ENCODE data around the gene FNIP2.

- TF ChIP-seq POLR2A (IDR thresholded peaks at IDR 0.05) (no peak), CTCF (IDR thresholded peaks at IDR 0.05) (no peak)
Observed at GRCh38 chr4:158941321-158941720, 172.5 kb downstream of the FNIP2 start.

Measured in upper lobe of left lung (tissue), 4 donors.